Fibroblast of skin of left biceps (primary cell): Measurements from ENCODE around the gene PRRG4.
"Not testable (repeated sequence)": the region's sequence is repeated elsewhere in the genome, so short reads cannot be mapped to it uniquely, and the experiment has no call there.

Experiments used
- DNase-seq, 2 experiments: peaks; one replicate each; pipeline ENCODE4 v3.0.0-alpha.2; 2013; ENCODE audit warnings: low read depth in 2 of 2

The PRRG4 gene

GRCh38 chr11:32830796-32831195, 1.1 kb downstream of the PRRG4 start:
- no peak for DNase-seq

DNA sequence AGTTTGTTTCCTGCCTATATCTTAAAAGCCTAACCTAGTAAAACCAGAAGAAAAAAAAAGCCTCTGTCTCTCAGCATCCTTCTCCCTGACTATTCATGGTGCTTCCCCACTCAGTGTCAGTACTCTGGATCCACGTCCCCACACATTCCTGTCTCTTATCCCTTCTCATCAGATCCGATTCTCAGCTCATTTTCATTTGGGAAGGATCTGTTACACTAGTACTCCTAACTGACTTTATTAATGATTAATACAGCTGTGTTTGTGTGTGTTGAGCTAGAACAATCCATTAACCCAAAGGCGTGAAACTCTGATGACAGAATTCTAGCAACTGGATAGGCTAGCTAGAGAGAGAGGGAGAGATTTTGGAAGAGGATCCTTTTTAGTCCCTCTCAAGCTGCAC, 1.5 kb downstream of the PRRG4 start:
- DNase-seq: no peak

- no peak for DNase-seq
These were observed 4.2 kb downstream of the PRRG4 start for GRCh38 chr11:32833921-32834320.

- no peak for DNase-seq
These were observed 7.2 kb downstream of the PRRG4 start for GRCh38 chr11:32836946-32837345.

DNA sequence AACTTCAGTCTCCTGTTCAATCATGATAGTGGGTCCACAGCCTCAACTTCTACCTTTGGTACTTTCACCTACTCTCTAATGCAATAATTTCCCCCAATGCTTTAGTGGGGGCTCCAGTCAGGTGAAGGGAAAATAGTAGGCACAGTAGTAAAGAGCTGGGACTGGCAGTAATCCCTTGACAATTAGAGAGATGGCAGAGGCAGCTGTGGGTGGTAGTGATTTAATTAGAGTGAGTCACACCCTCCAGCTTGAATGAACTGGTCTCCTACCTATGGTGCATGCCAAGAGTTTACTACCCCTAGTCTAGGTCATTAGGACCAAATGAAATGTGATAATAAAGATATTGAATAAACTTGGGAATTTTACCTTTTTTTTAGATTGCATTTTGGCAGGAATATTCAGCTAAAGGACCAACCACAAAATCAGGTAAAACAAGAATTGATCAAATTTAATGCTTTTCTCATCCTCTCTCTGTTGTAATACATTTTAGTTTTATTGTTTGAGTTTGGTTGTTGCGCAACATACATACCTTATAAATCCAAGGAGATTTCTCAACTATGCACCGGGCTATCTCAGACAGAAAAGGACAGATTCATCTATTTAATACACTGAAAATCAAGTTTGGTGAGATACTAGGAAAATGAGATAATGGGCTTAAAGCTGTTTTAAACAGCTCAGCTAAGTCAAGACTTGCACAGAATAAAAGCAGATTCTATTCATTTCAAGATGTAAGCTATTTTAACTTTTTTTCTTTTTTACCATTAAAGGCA, 9.0 kb downstream of the PRRG4 start:
- DNase-seq: no peak

DNA sequence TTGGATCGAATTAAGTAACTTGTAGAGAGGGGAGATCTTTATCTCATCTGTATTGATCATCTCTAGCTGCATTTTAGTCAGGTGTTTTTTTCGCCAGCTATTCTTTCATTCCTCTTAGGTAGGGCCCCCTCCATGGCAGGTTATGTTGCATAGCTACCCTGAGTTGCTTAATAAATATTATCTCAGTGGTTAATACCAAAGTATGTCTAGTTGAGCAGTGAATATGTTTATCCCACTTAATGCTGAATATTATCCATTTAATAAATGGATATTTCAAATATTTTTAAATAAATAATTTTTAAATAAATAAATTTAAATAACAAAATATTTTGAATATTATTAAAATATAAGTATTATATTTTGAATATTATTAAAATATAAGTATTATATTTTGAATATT, 9.6 kb downstream of the PRRG4 start:
- DNase-seq: no peak

DNA sequence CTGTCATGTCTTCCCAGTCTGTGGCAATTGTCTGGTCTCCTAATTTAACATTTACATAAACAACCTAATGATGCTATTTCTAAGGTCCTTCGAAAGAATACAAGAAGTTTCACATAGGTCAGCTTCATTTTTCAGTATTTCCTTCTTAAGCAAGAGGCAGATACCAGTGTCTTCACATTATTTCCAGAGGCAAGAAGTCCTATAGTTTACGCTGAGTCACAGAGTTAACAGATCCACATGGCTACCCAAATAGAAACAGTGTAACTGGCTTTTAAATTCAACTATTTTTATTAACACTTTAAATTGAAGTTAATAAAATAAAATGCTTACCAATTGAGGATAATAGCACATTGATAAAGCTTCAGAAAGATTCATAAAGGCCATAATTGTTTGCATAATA, 10.9 kb downstream of the PRRG4 start:
- no peak for DNase-seq

DNA sequence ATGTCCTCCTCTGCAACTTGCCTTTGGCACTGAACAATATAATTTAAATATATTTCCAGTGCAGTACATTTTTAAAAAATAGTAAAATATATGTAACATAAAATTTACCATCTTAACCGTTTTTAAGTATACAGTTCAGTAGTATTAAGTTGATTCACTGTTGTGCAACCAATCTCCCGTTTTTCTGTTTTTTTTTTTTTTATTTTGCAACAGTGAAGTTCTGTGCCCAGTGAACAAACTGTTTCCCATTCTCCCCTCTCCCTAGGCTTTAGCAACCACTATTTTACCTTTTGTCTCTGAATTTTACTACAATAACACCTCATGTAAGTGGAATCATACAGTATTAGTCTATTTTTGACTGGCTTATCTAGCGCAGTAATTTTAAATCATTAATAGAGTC, 13.8 kb downstream of the PRRG4 start:
- no peak for DNase-seq

- DNase-seq: no peak
These were observed 17.8 kb downstream of the PRRG4 start for GRCh38 chr11:32847511-32847910.

GRCh38 chr11:32849761-32850160, 20.0 kb downstream of the PRRG4 start:
- no peak for DNase-seq

DNA sequence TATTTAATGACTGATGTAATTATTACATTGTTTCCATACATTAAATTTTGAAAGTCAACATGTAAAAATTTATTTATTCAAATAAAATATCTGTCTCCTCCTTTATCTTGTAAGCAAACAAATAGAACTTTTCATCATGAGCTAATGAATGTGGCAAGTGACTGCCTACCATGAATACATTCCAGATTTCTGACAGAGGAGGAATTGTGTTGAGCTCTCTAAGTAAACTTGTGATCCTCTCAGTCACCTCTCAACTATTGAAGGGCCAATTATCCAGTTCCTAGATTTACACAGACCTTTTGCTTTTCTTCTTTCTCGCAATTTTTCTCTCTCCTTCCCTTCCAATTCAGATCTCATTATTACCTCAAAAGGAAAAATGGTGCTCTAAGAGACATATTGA, 21.5 kb downstream of the PRRG4 start:
- no peak for DNase-seq

- no peak for DNase-seq
These were observed 22.5 kb downstream of the PRRG4 start for GRCh38 chr11:32852207-32852606.

DNA sequence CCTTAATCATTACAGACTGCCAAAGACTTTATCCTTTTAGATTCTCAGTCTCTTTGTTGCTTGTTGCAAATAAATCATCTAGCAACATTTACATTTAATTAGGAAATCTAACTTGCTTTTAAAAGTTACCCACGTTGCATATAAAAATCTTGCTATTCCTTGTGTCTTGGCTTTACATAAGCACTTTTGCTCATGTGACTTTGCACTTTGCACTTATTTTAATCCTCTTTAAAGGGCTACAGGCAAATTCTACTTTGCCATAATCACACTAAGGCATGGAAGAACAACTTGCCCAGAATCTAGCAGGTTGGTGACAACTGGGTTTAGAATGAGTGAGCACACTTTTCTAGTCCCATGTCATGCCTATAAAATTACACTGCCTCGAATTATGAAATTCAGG, 25.9 kb downstream of the PRRG4 start:
- DNase-seq: no peak

- no peak for DNase-seq
These were observed 29.0 kb downstream of the PRRG4 start for GRCh38 chr11:32858731-32859130.

GRCh38 chr11:32861850-32862577, 32.3 kb downstream of the PRRG4 start:
- DNase-seq: no peak

- DNase-seq: no peak
These were observed 34.8 kb downstream of the PRRG4 start for GRCh38 chr11:32864555-32864954.

DNA sequence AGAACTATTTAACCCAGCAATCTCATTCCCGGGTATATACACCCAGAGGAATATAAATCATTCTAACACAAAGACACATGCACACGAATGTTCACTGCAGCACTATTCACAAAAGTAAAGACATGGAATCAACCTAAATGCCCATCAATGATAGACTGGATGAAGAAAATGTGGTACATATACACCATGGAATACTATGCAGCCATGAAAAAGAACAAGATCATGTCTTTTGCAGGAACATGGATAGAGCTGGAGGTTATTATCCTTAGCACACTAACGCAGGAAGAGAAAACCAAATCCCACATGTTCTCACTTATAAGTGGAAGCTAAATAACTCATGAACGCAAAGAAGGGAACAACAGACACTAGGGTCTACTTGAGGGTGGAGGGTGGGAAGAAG, 39.0 kb downstream of the PRRG4 start:
- not testable (repeated sequence) for DNase-seq

GRCh38 chr11:32870676-32871075, 40.9 kb downstream of the PRRG4 start:
- no peak for DNase-seq

- DNase-seq: no peak
These were observed 44.4 kb downstream of the PRRG4 start for GRCh38 chr11:32874132-32874531.

DNA sequence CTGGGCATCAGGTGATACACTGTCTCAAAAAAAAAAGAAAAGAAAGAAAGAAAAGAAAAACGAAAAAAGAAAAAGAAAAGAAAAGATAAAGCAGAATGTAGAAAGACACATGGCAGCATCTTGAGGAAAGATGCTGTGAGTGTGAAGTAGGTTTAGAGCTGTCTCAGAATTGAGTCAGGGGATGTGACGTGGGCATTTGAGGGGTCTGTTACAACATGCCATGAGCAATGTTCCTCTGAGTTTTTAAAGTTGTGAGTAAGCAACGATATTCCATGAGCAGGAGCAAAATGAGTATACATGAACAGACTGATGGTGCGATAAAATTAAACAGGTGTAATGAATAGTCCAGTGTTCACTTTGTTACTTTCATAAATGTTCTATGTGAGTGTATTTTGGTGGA, 51.6 kb downstream of the PRRG4 start:
- no peak for DNase-seq

DNA sequence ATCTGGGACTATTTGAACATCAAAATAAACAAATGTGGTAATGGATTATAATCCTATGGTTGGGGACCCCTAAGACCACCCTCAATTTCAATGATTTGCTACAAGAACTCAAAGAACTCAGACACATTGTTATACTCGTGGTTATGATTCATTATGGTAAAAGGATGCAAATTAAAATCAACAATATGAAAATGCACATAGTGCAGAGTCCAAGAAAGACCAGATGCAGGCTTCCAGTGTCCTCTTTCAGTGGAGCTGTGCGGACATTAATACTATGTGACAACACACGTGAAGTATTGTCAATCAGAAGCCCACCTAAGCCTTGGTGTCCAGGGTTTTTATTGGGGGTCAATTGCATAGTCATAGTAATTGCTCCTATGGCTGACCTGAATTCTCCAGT, 53.7 kb downstream of the PRRG4 start:
- no peak for DNase-seq

DNA sequence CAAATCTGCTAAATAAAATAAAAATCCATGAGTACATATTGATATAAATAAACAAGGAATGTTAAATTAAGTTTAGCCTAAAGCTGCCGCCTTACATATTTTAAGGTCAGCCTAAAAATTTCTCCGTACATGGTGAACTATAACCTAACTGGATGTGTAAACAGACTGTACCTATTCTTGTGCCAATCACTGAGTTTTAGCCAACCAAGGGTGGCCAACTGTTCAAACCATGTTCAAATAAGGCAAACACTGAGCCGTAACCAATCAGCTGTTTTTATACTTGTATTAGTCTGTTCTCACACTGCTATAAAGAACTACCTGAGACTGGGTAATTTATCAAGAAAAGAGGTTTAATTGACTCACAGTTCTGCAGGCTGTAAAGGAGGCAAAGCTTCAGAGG, 54.3 kb downstream of the PRRG4 start:
- no peak for DNase-seq

- no peak for DNase-seq
These were observed 55.1 kb downstream of the PRRG4 start for GRCh38 chr11:32884770-32885384.
